CD14-positive monocyte (primary cell): Measurements from ENCODE around the gene GSKIP. TPM values are rescaled to one million over a fixed set of nuclear protein-coding genes. Genes with fewer than 3 reads are reported as not detected.

Experiments used
- DNase-seq, 3 donors: peaks; one replicate each; pipeline ENCODE4 v3.0.0-alpha.2; 2011 to 2022
- H2AFZ ChIP-seq: 2 replicates; pipeline ENCODE4 v1.6.0; 2012; ENCODE audit warnings: mild to moderate bottlenecking, low read depth, low read length, inconsistent platforms; ENCODE audit not compliant: insufficient read depth, poor library complexity, severe bottlenecking
- H3K27ac ChIP-seq, 2 donors: 1 replicate in 1 of 2; 2 replicates in 1 of 2; pipeline ENCODE4 v1.5.1; 2012 to 2013; ENCODE audit warnings: low read length in 2 of 2, control low read depth in 1 of 2, inconsistent platforms in 1 of 2, low read depth in 1 of 2, mild to moderate bottlenecking in 1 of 2
- H3K27me3 ChIP-seq, 2 donors: one replicate each; pipeline versions ENCODE4 v1.6.0 to v1.6.1; 2011 to 2013; ENCODE audit warnings: low read length in 2 of 2; ENCODE audit not compliant: control insufficient read depth in 2 of 2, insufficient read depth in 2 of 2
- H3K36me3 ChIP-seq, 2 donors: replicated peaks in 1 of 2; 1 replicate in 1 of 2; 2 replicates in 1 of 2; pipeline versions ENCODE4 v1.5.1 to v1.6.1; 2012 to 2013; ENCODE audit warnings: low read length in 2 of 2, control low read depth in 1 of 2, inconsistent platforms in 1 of 2, mild to moderate bottlenecking in 1 of 2; ENCODE audit not compliant: insufficient read depth in 2 of 2, control insufficient read depth in 1 of 2
- H3K4me1 ChIP-seq, 2 donors: 1 replicate in 1 of 2; 2 replicates in 1 of 2; pipeline versions ENCODE4 v1.5.1 to v1.6.1; 2012 to 2013; ENCODE audit warnings: low read length in 2 of 2, control low read depth in 1 of 2, inconsistent platforms in 1 of 2, mild to moderate bottlenecking in 1 of 2, moderate library complexity in 1 of 2; ENCODE audit not compliant: insufficient read depth in 2 of 2, control insufficient read depth in 1 of 2
- H3K4me2 ChIP-seq: replicated peaks from 2 replicates; pipeline ENCODE3; 2012; ENCODE audit warnings: low read length, moderate library complexity, mild to moderate bottlenecking; ENCODE audit not compliant: poor library complexity, severe bottlenecking; ENCODE audit errors: extremely low read depth
- H3K4me3 ChIP-seq, 3 experiments: fragments of 200-600 bp in 1 of 3; sonication (generic) in 1 of 3; replicated peaks in 1 of 3; 1 replicate in 2 of 3; 2 replicates in 1 of 3; pipeline ENCODE4 v1.5.1; 2011 to 2013; ENCODE audit warnings: low read length in 3 of 3, mild to moderate bottlenecking in 3 of 3, control low read depth in 2 of 3, low read depth in 2 of 3, inconsistent platforms in 1 of 3, moderate library complexity in 1 of 3
- H3K79me2 ChIP-seq: 2 replicates; pipeline ENCODE4 v1.6.0; 2012; ENCODE audit warnings: mild to moderate bottlenecking, control low read depth, inconsistent platforms, low read length, moderate library complexity; ENCODE audit not compliant: insufficient read depth
- H3K9ac ChIP-seq: 2 replicates; pipeline ENCODE4 v1.6.0; 2017; ENCODE audit warnings: low read length, mild to moderate bottlenecking; ENCODE audit not compliant: insufficient read depth, poor library complexity, severe bottlenecking
- H3K9me3 ChIP-seq, 2 donors: replicated peaks in 1 of 2; 1 replicate in 1 of 2; 2 replicates in 1 of 2; pipeline versions ENCODE4 v1.5.1 to v1.6.1; 2012 to 2013; ENCODE audit warnings: low read length in 2 of 2, control low read depth in 1 of 2; ENCODE audit not compliant: control insufficient read depth in 1 of 2, insufficient read depth in 1 of 2
- H4K20me1 ChIP-seq: 2 replicates; pipeline ENCODE4 v1.6.0; 2012; ENCODE audit warnings: mild to moderate bottlenecking, low read length, control low read depth, moderate library complexity; ENCODE audit not compliant: insufficient read depth
- H3K27ac Mint-ChIP-seq, 7 donors: one replicate each; pipeline ENCODE4 v1.8.0; 2020; ENCODE audit warnings: mild to moderate bottlenecking in 7 of 7, mixed read lengths in 7 of 7, moderate library complexity in 6 of 7, inconsistent platforms in 2 of 7
- H3K27me3 Mint-ChIP-seq, 3 donors: one replicate each; pipeline ENCODE4 v1.8.0; 2021 to 2022; ENCODE audit warnings: low read depth in 3 of 3, mild to moderate bottlenecking in 3 of 3, mixed read lengths in 3 of 3, moderate library complexity in 3 of 3, inconsistent platforms in 1 of 3
- H3K36me3 Mint-ChIP-seq, 2 donors: one replicate each; pipeline ENCODE4 v1.8.0; 2020; ENCODE audit warnings: mixed read lengths in 2 of 2, inconsistent platforms in 1 of 2, mild to moderate bottlenecking in 1 of 2
- H3K4me1 Mint-ChIP-seq: one replicate; pipeline ENCODE4 v1.8.0; 2020; ENCODE audit warnings: mild to moderate bottlenecking, mixed read lengths
- H3K4me3 Mint-ChIP-seq, 2 donors: one replicate each; pipeline ENCODE4 v1.8.0; 2020; ENCODE audit warnings: mild to moderate bottlenecking in 2 of 2, mixed read lengths in 2 of 2, moderate library complexity in 1 of 2
- H3K9me3 Mint-ChIP-seq, 7 donors: one replicate each; pipeline ENCODE4 v1.8.0; 2020 to 2022; ENCODE audit warnings: mixed read lengths in 7 of 7, mild to moderate bottlenecking in 6 of 7, moderate library complexity in 6 of 7, inconsistent platforms in 2 of 7
- CTCF ChIP-seq: fragments of 200-600 bp; IDR thresholded peaks from one replicate; pipeline ENCODE4 v1.8.0; 2022; ENCODE audit warnings: antibody characterized with exemption, mild to moderate bottlenecking
- WGBS: methylation state at CpG from one replicate; pipeline ENCODE4 v1.1.5; 2013; ENCODE audit warnings: missing lambda C conversion rate; ENCODE audit not compliant: insufficient coverage; 5-methylcytosine and 5-hydroxymethylcytosine counted together
- intact Hi-C, 2 donors: fragments of 100-400 bp; cut with micrococcal nuclease; formaldehyde crosslinking; loops; one replicate each; pipeline versions ENCODE4 v1.15.0 to v1.15.1; 2023
- polyA plus RNA-seq, 3 donors: library from polyadenylated mRNA; depleted of rRNA in 1 of 3; unstranded in 2 of 3; stranded (reverse) in 1 of 3; fragments of 300-500 nt in 2 of 3; fragments of >200 nt in 1 of 3; fragmentation: Illumina TruSeq in 2 of 3; gene quantifications; 1 replicate in 2 of 3; 2 replicates in 1 of 3; pipeline ENCODE4 v1.2.3, GENCODE V29; 2012 to 2021

GSKIP gene
- polyA plus RNA-seq, 3 donors = 3.1 to 24.7 (median 20.7) TPM

- Histone ChIP-seq H3K4me1 (no peaks in the 10 kb centered on the region), H4K20me1 (no peaks in the 10 kb centered on the region), H3K4me3 (no peak overlapping the region), H3K4me2 (no peak overlapping the region), H3K36me3 (no peaks in the 10 kb centered on the region), H3K27me3 (no peaks in the 10 kb centered on the region), H3K27ac (no peak overlapping the region), H3K9me3 (no peaks in the 10 kb centered on the region), H2AFZ (no peak overlapping the region), H3K79me2 (no peaks in the 10 kb centered on the region), H3K9ac (no peak overlapping the region)
- Mint-ChIP-seq H3K4me3 (no peak overlapping the region), H3K9me3 (no peaks in the 10 kb centered on the region), H3K36me3 (no peaks in the 10 kb centered on the region), H3K27me3 (peaks cover 0 to 7% (median 1%) of the 10 kb centered on the region in 3 donors), H3K4me1 (no peaks in the 10 kb centered on the region), H3K27ac (no peak overlapping the region)
- no peak for TF ChIP-seq CTCF
- intact Hi-C loops = no loop called here
- no peak for DNase-seq
- WGBS = no CpG with 5 or more reads among the region's 4 CpGs
These were observed 54.7 kb downstream of the GSKIP start for GRCh38 chr14:96418075-96418474.

- peaks cover 0 to 11% (median 8%) of the 10 kb centered on the region in 3 donors for H3K27me3 Mint-ChIP-seq
- no peaks in the 10 kb centered on the region for H3K36me3 Mint-ChIP-seq
- peaks cover 0 to 2% (median 0%) of the 10 kb centered on the region in 7 donors for H3K9me3 Mint-ChIP-seq
- Histone ChIP-seq H3K27ac (no peak overlapping the region), H3K27me3 (no peaks in the 10 kb centered on the region), H4K20me1 (no peaks in the 10 kb centered on the region), H3K79me2 (no peaks in the 10 kb centered on the region), H3K4me2 (no peak overlapping the region), H2AFZ (no peak overlapping the region), H3K4me1 (peaks cover 5 to 10% of the 10 kb centered on the region in 2 donors), H3K9ac (no peak overlapping the region), H3K9me3 (no peaks in the 10 kb centered on the region), H3K4me3 (no peak overlapping the region), H3K36me3 (no peaks in the 10 kb centered on the region)
- peak overlapping the region in 1 of 7 donors; percentile 57 for H3K27ac Mint-ChIP-seq
- intact Hi-C loops = no loop called here
- DNase-seq = no peak
- WGBS = 88% methylated on average over 5 of the region's 6 CpGs
- H3K4me3 Mint-ChIP-seq = no peak overlapping the region
- no peak for TF ChIP-seq CTCF
- peaks cover 9% of the 10 kb centered on the region for H3K4me1 Mint-ChIP-seq
These were observed 57.9 kb downstream of the GSKIP start for GRCh38 chr14:96421236-96421635.
